Endothelial cell of umbilical vein (primary cell): ENCODE measurements around the gene DCLRE1B.

Experiments
- CTCF ChIP-seq, 2 donors: IDR thresholded peaks; 1 replicate in 1 of 2; 2 replicates in 1 of 2; pipeline ENCODE4 v1.5.1; 2011; ENCODE audit warnings: low read length in 2 of 2, mild to moderate bottlenecking in 2 of 2, moderate library complexity in 2 of 2, control low read depth in 1 of 2, inconsistent platforms in 1 of 2, low read depth in 1 of 2; ENCODE audit not compliant: insufficient read depth in 1 of 2; ENCODE audit errors: extremely low read depth in 1 of 2
- EZH2 ChIP-seq: IDR thresholded peaks from 2 replicates; pipeline ENCODE4 v1.6.1; 2012; ENCODE audit warnings: borderline replicate concordance, low read depth, mild to moderate bottlenecking, moderate library complexity, low read length, inconsistent platforms; ENCODE audit not compliant: severe bottlenecking
- MAX ChIP-seq: IDR thresholded peaks from 2 replicates; pipeline ENCODE4 v1.6.1; 2011; ENCODE audit not compliant: insufficient read depth, insufficient read length
- POLR2A ChIP-seq: IDR thresholded peaks from 2 replicates; pipeline ENCODE4 v1.6.1; 2012; ENCODE audit warnings: low read depth, mild to moderate bottlenecking, control low read depth, low read length
- POLR2AphosphoS5 ChIP-seq: IDR thresholded peaks from 2 replicates; pipeline ENCODE4 v1.6.1; 2012; ENCODE audit warnings: low read depth, mild to moderate bottlenecking, control low read depth, low read length, moderate library complexity; ENCODE audit not compliant: insufficient read depth

DNA sequence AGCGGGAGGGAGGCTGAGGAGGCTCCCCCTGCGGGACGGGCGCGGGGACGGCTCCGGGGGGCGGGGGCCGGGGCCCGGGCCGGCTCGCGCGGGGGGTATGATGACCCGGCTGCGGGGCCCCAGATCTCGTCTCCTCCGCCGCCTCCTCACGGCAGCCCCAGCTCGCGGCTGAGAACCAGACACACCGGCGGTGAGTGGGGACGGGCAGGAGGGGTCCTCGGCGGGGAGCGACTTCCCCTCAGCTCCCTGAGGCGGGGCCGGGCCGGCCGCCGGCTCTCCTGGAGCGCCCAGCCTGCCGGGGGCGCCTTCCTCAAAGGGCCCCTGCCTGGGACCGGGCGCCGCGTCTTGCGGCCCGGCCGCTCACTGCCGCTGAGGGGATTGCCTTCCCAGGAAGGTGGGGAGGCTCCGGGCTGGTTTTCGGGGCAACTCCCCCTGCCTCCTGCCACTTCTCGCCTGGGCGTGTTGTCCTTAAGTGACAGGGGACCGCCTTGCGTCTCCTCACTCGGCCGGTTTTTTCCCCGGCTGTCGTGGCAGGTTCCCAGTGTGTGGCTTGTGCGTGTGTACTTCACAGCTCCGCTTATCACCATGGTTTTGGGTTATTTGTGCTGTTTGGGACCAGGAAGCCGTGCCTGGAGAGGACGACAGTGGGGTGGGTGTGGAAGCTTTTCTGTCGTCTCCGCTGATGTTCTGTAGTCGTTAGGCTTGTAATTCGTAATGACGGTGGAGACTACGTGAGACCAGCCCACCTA, 24.8 kb downstream of the DCLRE1B start:
- TF ChIP-seq POLR2A = no peak
- TF ChIP-seq POLR2AphosphoS5 = no peak
- peak in 1 of 2 donors; percentile 10 for TF ChIP-seq CTCF (IDR thresholded peaks at IDR 0.05; ENCODE audit: extremely low read depth in 1 of 2, insufficient read depth in 1 of 2, low read depth in 1 of 2, low read length in 2 of 2)
- TF ChIP-seq EZH2 = no peak
- TF ChIP-seq MAX = no peak
